GM19099 (cell line): ENCODE data around the gene SLC36A4.

Experiments used
- POLR2A ChIP-seq: IDR thresholded peaks from 3 replicates; pipeline ENCODE4 v1.6.1; 2011; ENCODE audit warnings: low read depth; ENCODE audit not compliant: insufficient read length; ENCODE audit errors: extremely low read depth

SLC36A4 gene

GRCh38 chr11:93159721-93160120, 38.1 kb downstream of the SLC36A4 start:
- TF ChIP-seq POLR2A, result no peak

- no peak for TF ChIP-seq POLR2A
Observed at GRCh38 chr11:93155738-93156137, 42.1 kb downstream of the SLC36A4 start.

- no peak for TF ChIP-seq POLR2A
Observed at GRCh38 chr11:93145390-93145915, 52.3 kb downstream of the SLC36A4 start.

GRCh38 chr11:93143800-93144199, 54.0 kb downstream of the SLC36A4 start:
- TF ChIP-seq POLR2A, result no peak

GRCh38 chr11:93143186-93143585, 54.6 kb downstream of the SLC36A4 start:
- TF ChIP-seq POLR2A, result no peak

GRCh38 chr11:93133488-93134109, 64.2 kb downstream of the SLC36A4 start:
- TF ChIP-seq POLR2A, result no peak

- TF ChIP-seq POLR2A, result no peak
Observed at GRCh38 chr11:93132836-93133235, 65.0 kb downstream of the SLC36A4 start.

GRCh38 chr11:93131709-93132108, 66.1 kb downstream of the SLC36A4 start:
- no peak for TF ChIP-seq POLR2A

GRCh38 chr11:93128574-93128973, 69.2 kb downstream of the SLC36A4 start:
- no peak for TF ChIP-seq POLR2A

GRCh38 chr11:93123351-93123898, 74.4 kb downstream of the SLC36A4 start:
- TF ChIP-seq POLR2A, result no peak

GRCh38 chr11:93122535-93123235, 75.1 kb downstream of the SLC36A4 start:
- no peak for TF ChIP-seq POLR2A

GRCh38 chr11:93118276-93118675, 79.5 kb downstream of the SLC36A4 start:
- no peak for TF ChIP-seq POLR2A

GRCh38 chr11:93117565-93117964, 80.2 kb downstream of the SLC36A4 start:
- TF ChIP-seq POLR2A, result no peak

- TF ChIP-seq POLR2A, result no peak
Observed at GRCh38 chr11:93116641-93117441, 81.0 kb downstream of the SLC36A4 start.

GRCh38 chr11:93114304-93114703, 83.5 kb downstream of the SLC36A4 start:
- TF ChIP-seq POLR2A, result no peak
